Adipocyte (in vitro differentiated cells): ENCODE results near the gene PKD2L1.
A peak's percentile ranks its signal among the peaks of the same experiment; 100 is the strongest.
"Not testable (repeated sequence)": the region's sequence is repeated elsewhere in the genome, so short reads cannot be mapped to it uniquely, and the experiment has no call there.

Experiments
- DNase-seq: peaks from one replicate; pipeline ENCODE4 v3.0.0-alpha.2; 2015; ENCODE audit warnings: low read depth
- H3K27me3 ChIP-seq: replicated peaks from 2 replicates; pipeline ENCODE4 v1.7.0; 2013; ENCODE audit warnings: mild to moderate bottlenecking, low read length, moderate library complexity; ENCODE audit not compliant: control insufficient read depth, insufficient read depth
- H3K36me3 ChIP-seq: 2 replicates; pipeline ENCODE4 v1.7.0; 2013; ENCODE audit warnings: low read length, mild to moderate bottlenecking, moderate library complexity; ENCODE audit not compliant: control insufficient read depth, insufficient read depth, severe bottlenecking
- H3K4me1 ChIP-seq: 2 replicates; pipeline ENCODE4 v1.7.0; 2013; ENCODE audit warnings: mild to moderate bottlenecking, low read length, moderate library complexity; ENCODE audit not compliant: control insufficient read depth, insufficient read depth
- H3K4me3 ChIP-seq: 2 replicates; pipeline ENCODE4 v1.7.0; 2013; ENCODE audit warnings: mild to moderate bottlenecking, low read length, moderate library complexity
- H3K9ac ChIP-seq: 2 replicates; pipeline ENCODE4 v1.7.0; 2013; ENCODE audit warnings: mild to moderate bottlenecking, low read length, moderate library complexity
- H3K9me3 ChIP-seq: 2 replicates; pipeline ENCODE4 v1.7.0; 2013; ENCODE audit warnings: mild to moderate bottlenecking, low read length, moderate library complexity; ENCODE audit not compliant: control insufficient read depth

Gene PKD2L1

GRCh38 chr10:100330079-100330478 lies at the start of gene PKD2L1:
Gene PKD2L1 (minus strand): TSS chr10:100330228. CDS start chr10:100330103, 125 bp downstream.
- peaks cover 45% of the 10 kb centered on the region for H3K27me3 ChIP-seq
- H3K9me3 ChIP-seq: no peaks in the 10 kb centered on the region
- H3K9ac ChIP-seq: no peak within 1 kb of the TSS
- H3K4me3 ChIP-seq: no peak within 1 kb of the TSS
- no peak for DNase-seq
- H3K4me1 ChIP-seq: peaks cover 33% of the 10 kb centered on the region
- no peaks in the 10 kb centered on the region for H3K36me3 ChIP-seq

DNA sequence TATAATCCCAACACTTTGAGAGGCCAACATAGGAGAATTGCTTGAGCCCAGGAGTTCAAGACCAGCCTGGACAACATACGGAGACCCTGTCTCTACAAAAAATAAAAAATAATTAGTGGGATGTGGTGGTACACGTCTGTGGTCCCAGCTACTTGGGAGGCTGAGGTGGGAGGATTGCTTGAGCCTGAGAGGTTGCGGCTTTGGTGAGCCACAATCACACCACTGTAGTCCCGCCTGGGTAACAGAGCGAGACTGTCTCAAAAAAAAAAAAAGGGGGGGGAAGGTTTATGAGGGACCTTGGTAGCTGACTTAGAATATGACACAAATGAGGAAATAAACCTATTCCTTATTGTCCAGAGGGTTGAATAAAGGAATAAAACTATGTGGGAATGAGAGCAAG lies 47.8 kb upstream of the PKD2L1 start:
- H3K9me3 ChIP-seq: no peaks in the 10 kb centered on the region
- H3K4me1 ChIP-seq: peaks cover 22% of the 10 kb centered on the region
- no peak for DNase-seq
- H3K9ac ChIP-seq: no peak overlapping the region
- no peak overlapping the region for H3K4me3 ChIP-seq
- no peaks in the 10 kb centered on the region for H3K27me3 ChIP-seq
- peaks cover 7% of the 10 kb centered on the region for H3K36me3 ChIP-seq

GRCh38 chr10:100376656-100377055 lies 46.6 kb upstream of the PKD2L1 start:
- not testable (repeated sequence) for H3K36me3 ChIP-seq, H3K9me3 ChIP-seq, H3K9ac ChIP-seq, H3K4me3 ChIP-seq, DNase-seq, H3K27me3 ChIP-seq
- peaks cover 29% of the 10 kb centered on the region for H3K4me1 ChIP-seq

- DNase-seq, H3K27me3 ChIP-seq, H3K36me3 ChIP-seq, H3K9me3 ChIP-seq: not testable (repeated sequence)
- peak overlapping the region; percentile 84 for H3K4me3 ChIP-seq
- peak overlapping the region; percentile 96 for H3K9ac ChIP-seq
- H3K4me1 ChIP-seq: peaks cover 43% of the 10 kb centered on the region
Measured at GRCh38 chr10:100374677-100375353, 44.8 kb upstream of the PKD2L1 start.

- Histone ChIP-seq H3K4me3 (peak overlapping the region; percentile 84), H3K9ac (peak overlapping the region; percentile 96), H3K9me3 (no peaks in the 10 kb centered on the region), H3K27me3 (no peaks in the 10 kb centered on the region), H3K36me3 (no peaks in the 10 kb centered on the region), H3K4me1 (peaks cover 43% of the 10 kb centered on the region)
- no peak for DNase-seq
Measured at GRCh38 chr10:100374200-100374655, 44.2 kb upstream of the PKD2L1 start.

DNA sequence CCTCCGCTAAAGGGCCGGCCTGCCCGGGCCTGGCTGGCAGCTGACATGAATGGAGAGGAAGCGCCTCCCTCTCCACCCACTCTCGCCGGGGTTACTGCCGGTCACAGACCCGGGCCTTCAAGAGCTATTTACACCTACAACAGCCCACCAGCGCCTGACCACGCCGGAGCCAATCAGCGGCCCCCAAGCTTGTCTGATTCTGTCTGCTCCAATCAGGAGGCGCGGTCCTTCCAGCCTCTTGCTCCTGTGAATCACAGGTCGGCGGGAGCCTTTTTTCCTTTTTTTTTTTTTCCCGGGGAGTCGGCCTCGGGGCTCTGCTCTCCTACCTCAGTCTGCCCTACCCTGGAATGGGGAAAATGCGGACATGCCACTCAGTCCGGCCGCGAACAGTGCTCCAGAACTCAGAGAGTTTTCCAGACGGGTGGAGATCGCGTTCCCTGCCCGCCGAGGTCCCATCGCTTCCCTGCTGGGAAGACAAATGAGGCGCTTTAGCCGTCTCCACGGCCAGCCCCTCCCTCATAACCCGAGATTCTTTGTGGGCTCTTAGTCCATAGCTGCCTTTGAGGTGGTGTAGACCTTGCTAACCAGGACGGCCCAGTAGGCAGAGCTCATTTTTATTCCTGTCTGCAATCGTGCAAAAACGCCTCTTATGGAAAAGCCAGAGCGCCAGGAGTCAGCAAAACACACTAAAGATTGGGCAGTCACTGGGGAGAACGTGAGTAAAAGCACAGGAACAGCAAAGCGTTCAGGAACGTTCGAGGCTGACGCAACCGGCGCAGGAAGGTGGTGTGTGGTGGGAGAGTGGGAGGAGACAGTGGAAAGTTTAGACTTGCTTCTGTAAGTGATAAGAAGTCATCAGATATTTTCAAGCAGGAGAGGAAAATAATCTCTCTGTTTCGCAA lies 43.5 kb upstream of the PKD2L1 start:
- H3K9me3 ChIP-seq: no peaks in the 10 kb centered on the region
- H3K27me3 ChIP-seq: no peaks in the 10 kb centered on the region
- H3K9ac ChIP-seq: peak overlapping the region; percentile 96
- no peaks in the 10 kb centered on the region for H3K36me3 ChIP-seq
- peak overlapping the region; percentile 84 for H3K4me3 ChIP-seq
- H3K4me1 ChIP-seq: peaks cover 43% of the 10 kb centered on the region
- DNase-seq: peak; percentile 99

DNA sequence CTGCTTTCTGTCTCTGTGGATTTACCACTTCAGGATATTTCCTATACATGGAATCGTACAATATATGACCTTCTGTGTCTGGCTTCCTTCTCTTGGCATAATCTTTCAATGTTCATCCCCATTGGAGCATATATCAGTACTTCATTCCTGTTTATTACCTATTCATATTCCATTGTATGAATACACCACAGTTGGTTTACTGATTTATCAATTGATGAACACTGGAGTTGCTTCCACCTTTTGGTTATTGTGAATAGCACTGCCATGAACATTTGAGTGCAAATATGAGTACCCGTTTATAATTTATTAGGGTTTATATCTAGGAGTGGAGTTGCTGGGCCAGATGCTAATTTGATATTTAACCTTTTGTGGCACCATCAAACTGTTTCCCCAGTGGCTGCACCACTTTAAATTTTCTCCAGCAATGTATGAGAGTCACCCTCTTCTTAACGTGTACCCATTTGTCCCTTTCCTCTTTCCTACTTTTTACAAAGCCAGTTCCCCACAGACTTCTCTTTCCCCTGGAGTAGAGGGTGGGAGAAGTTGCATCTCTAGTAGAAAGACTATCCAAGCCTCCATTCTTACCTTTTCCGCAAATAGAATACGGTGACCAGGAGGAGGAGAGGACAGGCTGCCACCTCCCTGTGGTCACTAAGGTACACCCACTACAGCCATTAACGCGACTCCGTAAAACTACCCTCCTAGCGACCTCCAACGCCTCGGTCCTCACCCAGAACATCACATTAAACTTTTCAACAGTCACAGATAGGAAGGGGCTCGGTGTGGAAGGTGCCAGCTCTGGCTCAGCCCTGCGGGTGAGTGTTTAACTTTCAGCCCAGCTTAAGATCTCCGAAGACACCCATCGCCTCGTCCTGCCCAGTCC lies 42.6 kb upstream of the PKD2L1 start:
- peak overlapping the region; percentile 84 for H3K4me3 ChIP-seq
- no peaks in the 10 kb centered on the region for H3K27me3 ChIP-seq
- DNase-seq: no peak
- peaks cover 43% of the 10 kb centered on the region for H3K4me1 ChIP-seq
- H3K36me3 ChIP-seq: no peaks in the 10 kb centered on the region
- peak overlapping the region; percentile 96 for H3K9ac ChIP-seq
- no peaks in the 10 kb centered on the region for H3K9me3 ChIP-seq

- Histone ChIP-seq H3K9ac (peak overlapping the region; percentile 82), H3K36me3 (no peaks in the 10 kb centered on the region), H3K27me3 (no peaks in the 10 kb centered on the region), H3K9me3 (no peaks in the 10 kb centered on the region), H3K4me1 (peaks cover 43% of the 10 kb centered on the region), H3K4me3 (peak overlapping the region; percentile 54)
- DNase-seq: no peak
Measured at GRCh38 chr10:100371482-100372027, 41.5 kb upstream of the PKD2L1 start.

DNA sequence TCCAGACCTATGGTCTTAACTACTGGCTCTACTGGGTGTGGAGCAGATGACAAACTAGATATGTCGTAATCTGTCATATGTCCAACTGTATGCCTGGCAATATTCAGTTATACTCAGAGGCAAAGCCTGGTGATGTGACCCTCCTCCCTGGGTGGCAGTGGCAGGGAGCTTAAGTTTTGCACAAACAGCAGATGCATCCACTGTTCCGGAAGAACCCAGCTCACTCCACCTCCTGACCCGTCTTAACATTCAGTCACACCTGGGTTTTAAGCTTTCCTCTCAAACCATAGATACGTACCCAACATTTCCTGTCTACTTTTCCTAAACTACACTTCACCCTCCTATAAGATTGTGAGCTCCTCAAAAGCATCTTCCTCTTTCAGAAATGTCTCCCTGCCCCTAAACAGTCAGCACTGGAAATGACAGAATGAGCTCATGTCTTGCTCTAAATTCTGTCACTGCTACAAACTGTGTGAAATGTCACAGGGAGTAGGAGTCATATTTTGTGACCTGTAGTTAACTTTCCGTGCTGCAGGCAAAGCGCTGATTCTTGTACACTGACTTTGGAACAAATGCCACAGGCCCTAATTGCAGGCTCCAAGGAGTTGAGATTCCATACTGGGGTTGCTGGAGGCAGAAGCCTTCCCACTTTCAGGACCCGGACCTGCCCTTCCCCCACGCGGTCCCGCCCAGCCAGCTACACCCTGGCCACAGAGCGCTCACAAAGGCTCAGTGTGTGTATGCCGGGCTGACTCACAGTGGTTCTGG lies 40.9 kb upstream of the PKD2L1 start:
- peaks cover 39% of the 10 kb centered on the region for H3K4me1 ChIP-seq
- H3K36me3 ChIP-seq: no peaks in the 10 kb centered on the region
- peak overlapping the region; percentile 82 for H3K9ac ChIP-seq
- peak overlapping the region; percentile 54 for H3K4me3 ChIP-seq
- no peaks in the 10 kb centered on the region for H3K9me3 ChIP-seq
- no peaks in the 10 kb centered on the region for H3K27me3 ChIP-seq
- DNase-seq: peak; percentile 83

- Histone ChIP-seq H3K4me1 (peaks cover 31% of the 10 kb centered on the region), H3K4me3 (no peak overlapping the region), H3K9me3 (no peaks in the 10 kb centered on the region), H3K36me3 (peaks cover 6% of the 10 kb centered on the region), H3K9ac (no peak overlapping the region), H3K27me3 (no peaks in the 10 kb centered on the region)
- no peak for DNase-seq
Measured at GRCh38 chr10:100368721-100369120, 38.7 kb upstream of the PKD2L1 start.
